ENCODE results near the gene SUPT6H. TPM values are rescaled to one million over a fixed set of nuclear protein-coding genes. Genes with fewer than 3 reads are reported as not detected.

Gene SUPT6H
- total and polyA plus RNA-seq, 9 of the 15 experiments (the other 6 are each of a cell fraction or from before 2014, with no cell fraction given) = 1.7 to 77.7 (median 49.2) TPM

DNA sequence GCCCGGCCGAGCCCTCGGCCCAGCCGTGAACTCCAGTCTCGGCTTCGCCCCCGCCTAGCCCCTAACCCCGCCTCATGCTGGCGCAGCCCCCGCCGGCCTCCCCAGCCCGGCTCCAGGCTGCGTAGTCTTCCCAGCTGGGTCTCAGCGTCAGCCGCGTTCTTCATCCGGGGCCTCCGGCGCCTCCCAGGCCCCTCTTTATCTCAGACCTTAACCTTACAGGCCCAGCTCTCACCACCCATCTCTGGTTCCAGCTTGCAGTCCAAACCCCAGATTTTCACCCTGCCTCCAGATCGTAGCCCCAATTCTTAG is 49.7 kb downstream of the SUPT6H start, which contains the start of gene PROCA1 (continued):
- TF ChIP-seq FOXA3 (CRISPR knock-in tag; conservative IDR thresholded peaks at IDR 0.05 in 1 of 2, IDR thresholded peaks at IDR 0.05 in 1 of 2) = no peak
- no peak for TF ChIP-seq ZNF699 (CRISPR knock-in tag; IDR thresholded peaks at IDR 0.05; ENCODE audit: insufficient replicate concordance)
- TF ChIP-seq, protein P1, sequence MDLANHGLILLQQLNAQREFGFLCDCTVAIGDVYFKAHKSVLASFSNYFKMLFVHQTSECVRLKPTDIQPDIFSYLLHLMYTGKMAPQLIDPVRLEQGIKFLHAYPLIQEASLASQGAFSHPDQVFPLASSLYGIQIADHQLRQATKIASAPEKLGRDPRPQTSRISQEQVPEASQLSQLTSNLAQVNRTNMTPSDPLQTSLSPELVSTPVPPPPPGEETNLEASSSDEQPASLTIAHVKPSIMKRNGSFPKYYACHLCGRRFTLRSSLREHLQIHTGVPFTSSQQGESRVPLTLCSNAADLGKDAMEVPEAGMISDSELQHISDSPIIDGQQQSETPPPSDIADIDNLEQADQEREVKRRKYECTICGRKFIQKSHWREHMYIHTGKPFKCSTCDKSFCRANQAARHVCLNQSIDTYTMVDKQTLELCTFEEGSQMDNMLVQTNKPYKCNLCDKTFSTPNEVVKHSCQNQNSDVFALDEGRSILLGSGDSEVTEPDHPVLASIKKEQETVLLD (IDR thresholded peaks at IDR 0.05) = 0 out of 2 replicates have a peak, but pooled peaks have one; percentile 45
- TF ChIP-seq, protein P2, sequence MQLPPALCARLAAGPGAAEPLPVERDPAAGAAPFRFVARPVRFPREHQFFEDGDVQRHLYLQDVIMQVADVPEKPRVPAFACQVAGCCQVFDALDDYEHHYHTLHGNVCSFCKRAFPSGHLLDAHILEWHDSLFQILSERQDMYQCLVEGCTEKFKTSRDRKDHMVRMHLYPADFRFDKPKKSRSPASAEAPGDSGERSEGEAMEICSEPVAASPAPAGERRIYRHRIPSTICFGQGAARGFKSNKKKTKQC (CRISPR knock-in tag; IDR thresholded peaks at IDR 0.05) = 0 out of 2 replicates have a peak, but pooled peaks have one; percentile 11
- TF ChIP-seq ZNF133 (CRISPR knock-in tag; IDR thresholded peaks at IDR 0.05) = peak; percentile 6; the same call in 1 of the 2 replicates
- peak; percentile 41 for TF ChIP-seq ZNF146 (CRISPR knock-in tag; IDR thresholded peaks at IDR 0.05; ENCODE audit: unreplicated experiment)
- TF ChIP-seq, protein P3, sequence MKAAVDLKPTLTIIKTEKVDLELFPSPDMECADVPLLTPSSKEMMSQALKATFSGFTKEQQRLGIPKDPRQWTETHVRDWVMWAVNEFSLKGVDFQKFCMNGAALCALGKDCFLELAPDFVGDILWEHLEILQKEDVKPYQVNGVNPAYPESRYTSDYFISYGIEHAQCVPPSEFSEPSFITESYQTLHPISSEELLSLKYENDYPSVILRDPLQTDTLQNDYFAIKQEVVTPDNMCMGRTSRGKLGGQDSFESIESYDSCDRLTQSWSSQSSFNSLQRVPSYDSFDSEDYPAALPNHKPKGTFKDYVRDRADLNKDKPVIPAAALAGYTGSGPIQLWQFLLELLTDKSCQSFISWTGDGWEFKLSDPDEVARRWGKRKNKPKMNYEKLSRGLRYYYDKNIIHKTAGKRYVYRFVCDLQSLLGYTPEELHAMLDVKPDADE (conservative IDR thresholded peaks at IDR 0.05; ENCODE audit: control insufficient read depth, low read depth, low read length) = peak; percentile 2; the same call in 1 of the 2 replicates
- TF ChIP-seq CBFA2T3 (IDR thresholded peaks at IDR 0.05) = peak; percentile 77
- TF ChIP-seq BMI1 (IDR thresholded peaks at IDR 0.05; ENCODE audit: low read length) = no peak
- TF ChIP-seq, protein P4, sequence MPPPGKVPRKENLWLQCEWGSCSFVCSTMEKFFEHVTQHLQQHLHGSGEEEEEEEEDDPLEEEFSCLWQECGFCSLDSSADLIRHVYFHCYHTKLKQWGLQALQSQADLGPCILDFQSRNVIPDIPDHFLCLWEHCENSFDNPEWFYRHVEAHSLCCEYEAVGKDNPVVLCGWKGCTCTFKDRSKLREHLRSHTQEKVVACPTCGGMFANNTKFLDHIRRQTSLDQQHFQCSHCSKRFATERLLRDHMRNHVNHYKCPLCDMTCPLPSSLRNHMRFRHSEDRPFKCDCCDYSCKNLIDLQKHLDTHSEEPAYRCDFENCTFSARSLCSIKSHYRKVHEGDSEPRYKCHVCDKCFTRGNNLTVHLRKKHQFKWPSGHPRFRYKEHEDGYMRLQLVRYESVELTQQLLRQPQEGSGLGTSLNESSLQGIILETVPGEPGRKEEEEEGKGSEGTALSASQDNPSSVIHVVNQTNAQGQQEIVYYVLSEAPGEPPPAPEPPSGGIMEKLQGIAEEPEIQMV (tag; conservative IDR thresholded peaks at IDR 0.05; ENCODE audit: low read depth) = no peak
- 0 out of 2 replicates have a peak, but pooled peaks have one; percentile 68 for TF ChIP-seq ZBTB1 (CRISPR knock-in tag; IDR thresholded peaks at IDR 0.05; ENCODE audit: borderline replicate concordance, low read depth)
- no peak for TF ChIP-seq RAD51 (IDR thresholded peaks at IDR 0.05; ENCODE audit: borderline replicate concordance, low read depth)
- 0 out of 4 replicates have a peak, but pooled peaks of 1 of the 2 experiments have one; percentile 10 for TF ChIP-seq TEAD1 (CRISPR knock-in tag; IDR thresholded peaks at IDR 0.05)
- TF ChIP-seq L3MBTL2 (IDR thresholded peaks at IDR 0.05) = peak; percentile 68
- TF ChIP-seq ZBTB7A (IDR thresholded peaks at IDR 0.05; ENCODE audit: borderline replicate concordance, control insufficient read depth, low read depth, low read length) = peak; percentile 87; the same call in 1 of the 2 replicates
- no peak for TF ChIP-seq SREBF2 (CRISPR knock-in tag; IDR thresholded peaks at IDR 0.05)
- TF ChIP-seq, protein P5, sequence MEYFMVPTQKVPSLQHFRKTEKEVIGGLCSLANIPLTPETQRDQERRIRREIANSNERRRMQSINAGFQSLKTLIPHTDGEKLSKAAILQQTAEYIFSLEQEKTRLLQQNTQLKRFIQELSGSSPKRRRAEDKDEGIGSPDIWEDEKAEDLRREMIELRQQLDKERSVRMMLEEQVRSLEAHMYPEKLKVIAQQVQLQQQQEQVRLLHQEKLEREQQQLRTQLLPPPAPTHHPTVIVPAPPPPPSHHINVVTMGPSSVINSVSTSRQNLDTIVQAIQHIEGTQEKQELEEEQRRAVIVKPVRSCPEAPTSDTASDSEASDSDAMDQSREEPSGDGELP (CRISPR knock-in tag; IDR thresholded peaks at IDR 0.05; ENCODE audit: borderline replicate concordance) = peak; percentile 90
- TF ChIP-seq, protein P6, sequence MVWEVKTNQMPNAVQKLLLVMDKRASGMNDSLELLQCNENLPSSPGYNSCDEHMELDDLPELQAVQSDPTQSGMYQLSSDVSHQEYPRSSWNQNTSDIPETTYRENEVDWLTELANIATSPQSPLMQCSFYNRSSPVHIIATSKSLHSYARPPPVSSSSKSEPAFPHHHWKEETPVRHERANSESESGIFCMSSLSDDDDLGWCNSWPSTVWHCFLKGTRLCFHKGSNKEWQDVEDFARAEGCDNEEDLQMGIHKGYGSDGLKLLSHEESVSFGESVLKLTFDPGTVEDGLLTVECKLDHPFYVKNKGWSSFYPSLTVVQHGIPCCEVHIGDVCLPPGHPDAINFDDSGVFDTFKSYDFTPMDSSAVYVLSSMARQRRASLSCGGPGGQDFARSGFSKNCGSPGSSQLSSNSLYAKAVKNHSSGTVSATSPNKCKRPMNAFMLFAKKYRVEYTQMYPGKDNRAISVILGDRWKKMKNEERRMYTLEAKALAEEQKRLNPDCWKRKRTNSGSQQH (CRISPR knock-in tag; IDR thresholded peaks at IDR 0.05) = no peak
- TF ChIP-seq SMARCB1 (IDR thresholded peaks at IDR 0.05; ENCODE audit: insufficient read length, low read depth) = no peak
- no peak for TF ChIP-seq CSDE1 (IDR thresholded peaks at IDR 0.05)
- TF ChIP-seq ATF1 (CRISPR knock-in tag; IDR thresholded peaks at IDR 0.05) = no peak
- TF ChIP-seq ATF1 (tag; IDR thresholded peaks at IDR 0.05) = peak; percentile 65
- TF ChIP-seq U2AF2 (optimal IDR thresholded peaks at IDR 0.05; ENCODE audit: low read depth, low read length) = no peak

All from K562 (cell line).